ENCODE results near the gene S100A4.

Gene S100A4

GRCh38 chr1:153546796-153547559 lies 1.4 kb upstream of the S100A4 start:
- peak; percentile 83 for DNase-seq

- DNase-seq, result no peak
Measured at GRCh38 chr1:153546371-153546770, 765 bp upstream of the S100A4 start.

GRCh38 chr1:153544453-153545066 lies 1.0 kb downstream of the S100A4 start:
- no peak for DNase-seq

GRCh38 chr1:153543736-153544135 lies 1.9 kb downstream of the S100A4 start:
- no peak for DNase-seq

- no peak for DNase-seq
Measured at GRCh38 chr1:153542956-153543711, 2.5 kb downstream of the S100A4 start.

GRCh38 chr1:153541641-153542590 lies 3.7 kb downstream of the S100A4 start:
- no peak for DNase-seq

GRCh38 chr1:153540394-153541361 lies 4.9 kb downstream of the S100A4 start, which contains the start of gene S100A5:
Gene S100A5 (minus strand): TSS chr1:153540934. CDS start chr1:153540191, 743 bp downstream.
- DNase-seq, result peak; percentile 69

- DNase-seq, result no peak
Measured at GRCh38 chr1:153539395-153540093, 6.1 kb downstream of the S100A4 start.

- no peak for DNase-seq
Measured at GRCh38 chr1:153538315-153538821, 7.2 kb downstream of the S100A4 start.

- no peak for DNase-seq
Measured at GRCh38 chr1:153537376-153537730, 8.3 kb downstream of the S100A4 start.

GRCh38 chr1:153536671-153537375 lies 8.8 kb downstream of the S100A4 start:
- DNase-seq, result no peak

GRCh38 chr1:153536012-153536670 lies 9.5 kb downstream of the S100A4 start:
- peak; percentile 96 for DNase-seq

- DNase-seq, result peak; percentile 87
Measured at GRCh38 chr1:153535242-153536011, 10.2 kb downstream of the S100A4 start, which contains the start of gene S100A6. Gene S100A6 (minus strand): TSS chr1:153535991. CDS start chr1:153535339, 652 bp downstream.

GRCh38 chr1:153534925-153535241 lies 10.7 kb downstream of the S100A4 start:
- DNase-seq, result no peak

GRCh38 chr1:153534226-153534924 lies 11.2 kb downstream of the S100A4 start:
- no peak for DNase-seq

- peak; percentile 63 for DNase-seq
Measured at GRCh38 chr1:153533689-153534201, 11.9 kb downstream of the S100A4 start.

Data from hematopoietic multipotent progenitor cell treated with erythropoietin and hydrocortisone succinate and interleukin-3 and kit ligand, for 6 days (in vitro differentiated cells).